ENCODE data around the gene AFTPH.
"Not testable (repeated sequence)": the region's sequence is repeated elsewhere in the genome, so short reads cannot be mapped to it uniquely, and the experiment has no call there.

Gene AFTPH

DNA sequence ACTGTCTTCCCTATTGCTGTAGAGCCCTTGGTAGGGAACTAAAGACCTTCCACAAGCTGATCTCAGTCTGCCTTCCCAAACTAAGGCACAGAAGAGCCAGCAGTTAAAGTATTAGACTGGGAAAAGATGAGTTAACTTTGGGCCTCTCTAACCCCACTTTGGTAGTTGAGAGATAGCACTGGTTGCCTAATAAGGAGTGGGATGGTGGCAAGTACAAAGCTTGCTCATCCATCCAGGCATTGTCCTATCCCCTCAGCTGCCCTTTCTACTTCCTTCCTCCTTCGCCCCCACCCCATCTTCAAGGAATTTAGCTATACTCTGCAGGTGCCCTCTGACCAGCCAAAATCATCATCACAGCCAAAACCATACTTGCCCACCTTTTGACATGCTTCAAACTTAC lies 22.2 kb upstream of the AFTPH start:
- DNase-seq = no peak

DNA sequence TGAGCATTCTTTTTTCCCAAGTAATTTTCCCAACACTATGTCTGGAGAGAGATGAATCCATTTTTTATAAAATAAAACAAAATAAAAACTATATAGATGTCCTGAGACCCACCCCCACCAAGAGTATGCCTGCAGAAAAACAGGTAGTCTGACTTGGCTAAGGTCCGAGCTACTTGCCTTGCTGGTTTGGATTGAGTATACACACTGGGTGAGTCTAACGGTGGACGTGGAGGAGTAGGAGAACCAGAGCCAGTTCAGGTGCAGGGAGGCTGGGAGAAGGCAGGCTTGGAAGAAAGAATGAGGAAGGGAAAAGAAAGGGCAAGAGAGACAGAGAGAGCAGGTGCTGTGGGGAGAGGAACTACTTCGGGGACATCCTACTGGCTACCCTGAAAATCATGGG lies 21.3 kb upstream of the AFTPH start:
- no peak for DNase-seq

DNA sequence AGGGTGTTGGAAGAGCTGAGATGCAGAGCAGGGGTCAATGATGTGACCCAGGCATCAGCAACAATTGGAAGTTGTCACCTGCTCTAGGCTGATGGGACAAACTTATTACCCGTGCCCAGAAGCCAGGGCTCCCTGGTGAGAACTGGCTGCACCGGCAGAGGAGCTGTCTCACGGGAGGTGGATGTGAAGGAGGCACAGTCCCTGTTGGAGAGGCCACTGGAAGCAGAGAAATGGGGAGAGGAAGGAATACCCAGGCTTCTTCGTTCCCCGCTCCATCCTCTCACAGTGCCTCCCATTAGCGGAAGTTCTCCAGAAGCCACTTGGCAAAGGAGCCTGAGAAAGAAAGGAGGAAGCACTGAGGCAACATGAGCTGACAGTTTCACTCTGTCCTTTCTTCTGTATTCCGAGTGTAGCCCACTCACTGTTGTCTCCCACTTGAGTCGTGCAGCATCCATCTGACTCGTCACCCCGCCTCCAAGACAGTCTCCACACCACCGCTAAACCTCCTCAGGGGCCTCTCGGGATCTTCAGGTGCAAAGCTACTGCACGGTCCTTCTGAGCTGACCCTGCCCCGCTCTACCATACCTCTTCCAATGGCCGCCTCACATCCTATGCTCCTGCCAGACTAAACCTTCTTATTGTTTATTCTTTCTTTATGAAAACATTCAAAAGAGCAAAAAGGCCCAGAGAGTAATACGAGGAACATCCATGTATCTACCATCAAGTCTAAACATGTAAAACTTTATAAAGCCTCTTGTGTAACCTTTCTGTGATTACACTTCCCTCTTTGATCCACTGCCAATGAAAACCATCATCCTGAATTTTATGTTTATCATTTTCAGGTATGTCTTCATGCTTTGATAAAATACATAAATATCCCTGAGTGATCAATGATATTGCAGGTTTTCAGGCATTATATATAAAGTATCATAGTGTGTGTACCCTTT lies 19.1 kb upstream of the AFTPH start:
- no peak for DNase-seq

DNA sequence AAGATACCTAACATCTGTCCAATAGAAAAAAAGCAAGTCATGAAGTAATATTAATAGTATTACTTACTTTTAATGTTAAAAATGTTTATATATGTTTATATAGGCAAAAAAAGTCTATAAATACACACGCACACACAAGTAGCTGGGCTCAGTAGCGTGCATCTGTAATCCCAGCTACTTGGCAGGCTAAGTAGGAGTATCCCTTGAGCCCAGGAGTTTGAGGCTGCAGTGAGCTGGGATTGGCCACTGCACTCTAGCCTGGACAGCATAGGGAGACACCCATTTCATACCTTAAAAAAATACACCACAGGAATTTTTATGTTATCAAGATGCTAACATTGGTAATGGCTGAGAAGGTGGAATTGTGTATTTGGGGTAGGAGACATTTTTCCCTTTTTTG lies 17.4 kb upstream of the AFTPH start:
- DNase-seq = no peak

DNA sequence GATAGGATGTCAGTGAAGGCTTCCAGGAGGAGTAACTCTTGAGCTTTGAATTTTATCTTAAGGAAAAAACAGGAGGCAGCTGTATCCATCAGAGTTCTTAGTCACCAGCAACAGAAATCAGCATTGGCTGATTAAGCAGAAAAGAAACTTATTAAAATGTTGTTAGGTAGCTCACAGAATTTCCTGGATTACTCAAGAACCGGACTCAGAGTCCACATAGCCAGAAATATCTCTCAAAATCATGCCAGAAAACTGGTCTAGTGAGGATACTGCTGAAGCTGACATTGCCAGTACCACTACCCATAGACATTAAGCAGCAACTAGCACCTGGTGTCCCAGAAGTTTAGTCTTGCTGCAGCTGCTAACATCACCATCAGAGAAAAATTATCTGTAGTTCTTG lies 10.1 kb upstream of the AFTPH start:
- no peak for DNase-seq

DNA sequence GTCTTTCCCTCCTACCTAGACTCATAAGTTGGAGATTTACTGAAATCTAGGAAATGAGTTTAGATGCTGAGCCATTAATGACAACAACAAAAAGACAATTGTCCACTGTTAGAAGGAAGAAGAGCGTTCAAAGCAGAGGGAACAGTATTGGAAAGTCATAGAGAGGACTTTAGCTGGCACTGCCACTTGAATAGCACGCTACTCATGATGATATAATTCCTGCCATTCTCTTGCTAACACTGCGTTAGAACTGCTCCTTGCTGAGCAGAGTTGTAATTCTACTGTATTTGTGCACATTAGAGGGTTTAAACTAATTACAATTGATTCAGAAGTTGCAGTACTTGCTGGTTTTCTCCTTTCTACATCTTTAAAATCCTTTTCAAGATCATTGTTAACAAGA lies 9.0 kb upstream of the AFTPH start:
- DNase-seq = no peak

DNA sequence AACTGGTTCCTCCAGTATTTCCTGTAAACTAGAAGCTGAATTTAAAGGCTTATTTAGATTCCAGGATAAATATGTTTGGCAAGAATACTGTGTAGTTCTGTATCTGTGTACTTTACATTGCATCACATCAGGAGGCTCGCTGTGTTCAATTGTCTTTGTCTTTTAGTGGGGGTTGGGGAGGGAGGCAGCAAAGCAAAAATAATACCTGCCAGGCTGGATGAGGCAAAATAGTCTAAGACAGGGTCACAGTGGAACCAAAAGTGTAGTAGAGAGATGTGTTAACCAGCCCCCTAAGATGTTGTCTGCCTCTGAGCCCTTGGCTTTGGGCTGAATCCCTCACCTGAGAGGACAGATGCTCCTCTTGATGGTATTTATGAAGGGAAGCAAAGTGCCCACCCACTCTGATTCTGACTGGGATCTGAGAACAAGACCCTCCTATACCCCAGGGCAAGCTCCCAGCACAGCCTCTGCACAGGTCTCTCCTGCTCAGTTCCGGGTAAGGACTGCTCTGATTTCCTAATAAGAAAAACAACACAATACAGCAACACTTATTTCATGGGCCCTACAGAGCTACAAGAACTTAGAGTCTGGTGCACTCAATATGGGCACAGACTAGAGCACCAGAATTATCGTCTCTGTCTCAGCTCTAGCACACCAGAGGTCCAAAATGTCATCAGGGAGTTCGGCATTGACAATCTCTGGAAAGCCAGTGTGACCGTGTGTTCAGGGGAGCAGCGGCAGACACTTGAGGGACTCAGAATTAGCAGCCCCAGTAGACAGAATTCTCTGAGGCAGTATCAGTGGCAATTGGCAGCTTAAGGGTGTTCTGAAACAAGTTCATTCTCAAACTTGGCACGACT lies 7.2 kb upstream of the AFTPH start:
- no peak for DNase-seq

DNA sequence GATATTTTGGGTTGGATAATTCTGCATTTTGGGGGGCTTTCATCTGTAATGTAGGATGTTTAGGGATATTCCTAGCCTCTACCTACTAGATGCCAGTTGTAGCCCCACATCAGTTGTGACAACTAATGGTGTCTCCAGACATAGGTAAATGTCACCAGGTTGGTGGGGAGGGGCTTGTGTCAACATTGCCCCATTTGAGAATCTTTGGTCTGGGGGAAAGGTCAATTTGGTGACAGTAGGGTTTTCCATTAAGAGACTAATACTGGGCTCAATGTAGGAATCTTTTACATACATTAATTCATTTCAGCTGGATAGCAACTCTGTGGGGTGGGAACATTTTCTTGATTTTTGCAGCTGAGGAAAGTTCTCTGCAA lies 6.6 kb upstream of the AFTPH start:
- no peak for DNase-seq

DNA sequence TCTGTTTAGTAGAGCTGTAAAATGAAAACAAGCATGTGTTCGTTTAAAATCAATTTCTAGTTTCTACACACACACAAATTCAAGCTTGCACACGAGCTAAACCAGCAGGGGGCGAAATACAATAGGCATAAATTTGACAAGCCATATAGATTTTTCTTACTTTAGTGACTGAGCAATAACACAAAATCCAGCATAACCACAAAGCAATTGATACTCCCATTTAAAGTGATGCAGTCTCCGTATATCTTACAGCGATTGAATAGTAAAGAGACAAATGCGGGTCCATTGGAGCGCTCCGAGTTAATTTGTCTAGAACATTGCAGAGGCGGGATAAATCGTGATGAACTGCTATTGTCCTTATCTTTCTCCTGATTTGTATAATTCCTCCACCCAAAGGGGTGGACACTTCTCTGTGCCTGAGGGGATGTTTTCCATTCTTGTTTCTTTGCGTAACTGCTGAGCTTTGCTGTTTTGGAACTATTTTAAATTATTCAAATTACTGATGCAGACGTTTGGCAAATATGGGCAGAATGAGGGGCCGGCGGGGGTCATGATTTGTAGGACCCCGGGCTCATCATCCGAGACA lies 1.2 kb upstream of the AFTPH start:
- DNase-seq = peak; percentile 69

DNA sequence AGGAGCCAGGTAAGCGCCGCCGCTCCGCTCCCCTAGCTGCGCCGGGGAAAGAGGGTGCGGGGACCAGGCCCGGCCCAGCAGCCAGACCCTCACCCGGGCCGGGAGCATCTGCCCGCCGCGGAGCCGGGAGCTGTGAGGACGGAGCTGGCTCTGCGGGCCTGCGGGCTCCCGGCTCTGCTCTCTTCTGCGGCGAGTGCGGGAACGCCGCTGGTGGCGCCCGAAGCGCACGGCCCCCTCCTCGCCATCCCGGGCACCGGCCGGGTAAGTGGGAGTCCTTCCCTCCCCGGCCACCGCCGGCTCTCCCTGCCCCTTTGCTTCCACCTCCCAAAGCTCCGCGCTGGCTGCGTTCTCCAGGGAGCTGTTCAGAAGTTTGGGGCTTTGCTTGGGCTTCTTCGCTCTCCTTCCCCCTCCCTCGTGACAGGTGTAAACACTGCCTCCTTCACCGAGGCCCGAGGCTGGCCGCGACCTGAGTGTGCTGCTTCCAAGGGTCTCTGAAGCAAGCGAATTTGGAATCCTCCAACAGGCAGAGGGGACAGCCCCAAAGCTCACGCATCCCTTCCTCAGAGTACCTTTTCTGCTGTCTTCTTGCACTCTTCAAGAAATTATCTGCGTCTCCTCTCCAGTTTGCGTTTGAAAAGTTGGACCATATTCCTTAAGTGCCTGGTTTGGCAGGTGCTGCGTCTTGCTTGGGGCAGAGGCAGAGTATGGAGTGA lies 632 bp downstream of the AFTPH start:
- DNase-seq = no peak

DNA sequence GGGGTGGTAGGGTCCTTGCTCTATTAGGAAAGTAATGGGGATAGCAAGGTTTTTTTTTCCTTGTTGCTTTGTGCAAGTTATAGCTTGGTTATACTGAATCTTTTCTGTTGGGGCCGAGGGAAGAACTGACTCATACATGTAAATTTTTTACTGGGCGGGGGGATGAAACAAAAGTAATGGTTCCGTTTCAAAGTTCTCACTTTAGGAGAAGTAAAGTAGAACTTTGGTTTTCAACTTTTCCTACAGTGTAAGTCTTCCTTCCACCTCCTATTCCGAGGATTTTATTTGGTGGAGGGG lies 1.1 kb downstream of the AFTPH start:
- no peak for DNase-seq

DNA sequence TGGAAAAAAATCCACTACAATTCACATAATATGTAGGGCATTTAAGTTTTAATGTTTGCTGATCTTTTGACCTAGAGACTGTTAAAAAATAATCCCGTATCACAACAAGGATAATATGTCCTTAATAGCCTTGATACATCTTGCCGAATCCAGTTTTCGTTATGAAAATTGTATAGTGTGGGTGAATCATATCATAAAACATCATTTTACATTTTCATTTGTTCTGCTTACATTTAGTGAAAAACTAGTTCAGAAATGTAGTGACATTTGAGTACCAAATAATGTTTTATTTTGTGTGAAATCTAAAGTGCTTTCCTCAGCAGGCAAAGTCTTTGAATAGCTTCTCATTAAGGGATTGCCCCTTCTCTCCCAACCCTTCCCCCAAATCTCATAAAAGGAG lies 1.9 kb downstream of the AFTPH start:
- DNase-seq = no peak

DNA sequence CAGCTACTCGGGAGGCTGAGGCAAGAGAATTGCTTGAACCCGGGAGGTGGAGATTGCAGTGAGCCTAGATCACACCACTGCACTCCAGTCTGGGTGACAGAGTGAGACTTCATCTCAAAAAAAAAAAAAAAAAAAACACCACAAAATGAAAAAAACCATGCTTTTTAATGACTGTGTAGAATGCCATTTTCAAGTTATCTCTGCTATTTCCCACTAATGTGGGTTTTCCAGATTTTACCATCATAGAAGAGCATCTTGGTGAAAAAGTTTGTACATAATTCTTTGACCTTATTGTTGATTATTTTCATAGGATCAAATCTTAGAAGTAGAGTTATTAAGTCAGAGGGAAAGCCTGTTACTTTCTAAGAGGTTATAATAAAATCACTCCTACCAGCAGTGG lies 6.8 kb downstream of the AFTPH start:
- not testable (repeated sequence) for DNase-seq

DNA sequence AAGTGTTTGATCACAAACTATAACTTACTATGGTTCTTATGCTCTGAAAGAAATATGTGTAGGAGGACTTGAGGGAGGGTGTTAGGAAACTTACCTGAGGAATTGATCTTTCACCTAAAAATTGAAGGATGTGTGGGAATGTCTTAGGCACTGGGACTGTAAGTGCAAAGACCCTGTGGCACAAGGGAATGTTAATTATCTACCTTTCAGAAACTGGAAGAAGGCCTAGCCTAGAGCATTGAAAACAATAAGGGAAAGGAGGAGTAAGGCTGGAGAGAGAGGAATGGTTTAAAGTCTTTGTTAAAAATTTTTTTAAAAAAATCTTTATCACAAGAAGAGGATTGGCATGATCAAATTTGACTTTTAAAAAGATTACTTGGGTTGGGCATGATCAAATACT lies 7.9 kb downstream of the AFTPH start:
- no peak for DNase-seq

DNA sequence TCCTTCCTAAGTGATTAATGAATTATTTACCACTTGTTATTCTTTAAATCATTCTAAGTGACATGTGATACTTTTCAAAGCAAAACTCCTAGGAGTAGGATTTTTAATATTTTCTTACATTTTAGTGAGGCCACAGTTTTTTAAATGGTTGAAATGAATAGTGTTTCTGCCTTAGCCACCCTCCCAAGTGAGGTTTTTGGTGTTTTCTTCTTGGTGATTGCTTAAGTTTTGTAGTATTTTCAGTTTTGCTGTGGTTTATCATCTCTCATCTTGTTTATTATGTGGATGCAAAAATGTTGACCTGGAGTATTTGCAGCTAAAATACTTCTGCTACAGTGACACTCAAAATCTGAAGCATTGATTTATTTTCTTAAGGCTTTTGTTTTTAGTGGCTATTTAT lies 9.8 kb downstream of the AFTPH start:
- no peak for DNase-seq

DNA sequence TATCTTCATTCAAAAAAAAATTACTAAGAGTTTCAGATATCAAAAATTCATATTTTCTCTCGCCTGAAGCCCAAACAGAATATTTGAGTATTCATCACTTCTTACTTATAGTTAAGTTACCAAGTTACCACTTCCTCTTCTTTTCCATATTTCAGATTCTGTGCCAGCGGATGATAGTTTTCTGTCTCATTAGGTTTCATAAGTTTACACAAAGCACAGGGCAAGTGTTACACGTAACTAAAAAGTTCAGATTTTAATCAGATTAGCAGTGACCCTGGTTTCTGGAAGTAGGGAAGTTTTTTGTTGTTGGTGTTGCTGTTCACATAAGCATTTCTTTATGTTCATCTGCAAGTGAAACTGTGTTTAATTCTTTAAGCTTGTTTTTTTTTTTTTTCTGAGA lies 10.2 kb downstream of the AFTPH start:
- no peak for DNase-seq

DNA sequence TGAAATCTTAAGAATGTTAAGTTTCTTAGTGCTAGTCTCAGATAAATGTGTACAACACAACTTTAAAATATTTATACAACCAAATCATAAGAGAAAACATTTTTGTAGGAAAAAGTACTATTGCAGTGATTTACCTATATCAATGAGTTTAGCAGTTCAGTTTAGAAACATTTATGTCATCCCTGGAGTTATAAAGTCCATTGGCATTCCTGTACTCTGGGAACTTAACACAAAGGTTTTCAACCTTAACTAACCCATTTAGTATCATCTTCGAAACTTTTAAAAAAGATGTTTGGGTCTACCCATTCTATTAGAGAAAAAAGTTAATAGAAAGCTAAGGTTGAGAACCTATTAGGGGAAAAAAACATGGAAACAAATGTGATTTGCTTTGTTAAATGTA lies 10.9 kb downstream of the AFTPH start:
- DNase-seq = no peak

DNA sequence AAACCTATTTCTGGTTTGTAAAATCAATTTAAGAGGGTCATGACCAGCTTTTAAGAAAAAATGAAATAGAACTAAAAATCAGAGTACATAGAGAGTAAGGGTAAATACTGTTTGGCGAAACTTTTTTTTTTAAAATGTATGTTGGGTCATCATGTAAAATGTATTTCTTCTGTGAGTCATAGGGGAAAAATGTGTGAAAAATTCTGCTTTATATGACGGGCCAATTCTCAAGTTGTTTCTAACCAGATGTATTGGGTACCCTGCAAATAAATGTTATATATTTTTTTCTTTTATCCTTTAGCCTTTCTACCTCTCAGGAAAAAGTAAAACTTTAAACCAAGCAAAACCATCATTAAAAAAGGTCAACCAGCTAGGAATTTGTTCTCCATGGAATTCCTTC lies 13.9 kb downstream of the AFTPH start:
- no peak for DNase-seq

DNA sequence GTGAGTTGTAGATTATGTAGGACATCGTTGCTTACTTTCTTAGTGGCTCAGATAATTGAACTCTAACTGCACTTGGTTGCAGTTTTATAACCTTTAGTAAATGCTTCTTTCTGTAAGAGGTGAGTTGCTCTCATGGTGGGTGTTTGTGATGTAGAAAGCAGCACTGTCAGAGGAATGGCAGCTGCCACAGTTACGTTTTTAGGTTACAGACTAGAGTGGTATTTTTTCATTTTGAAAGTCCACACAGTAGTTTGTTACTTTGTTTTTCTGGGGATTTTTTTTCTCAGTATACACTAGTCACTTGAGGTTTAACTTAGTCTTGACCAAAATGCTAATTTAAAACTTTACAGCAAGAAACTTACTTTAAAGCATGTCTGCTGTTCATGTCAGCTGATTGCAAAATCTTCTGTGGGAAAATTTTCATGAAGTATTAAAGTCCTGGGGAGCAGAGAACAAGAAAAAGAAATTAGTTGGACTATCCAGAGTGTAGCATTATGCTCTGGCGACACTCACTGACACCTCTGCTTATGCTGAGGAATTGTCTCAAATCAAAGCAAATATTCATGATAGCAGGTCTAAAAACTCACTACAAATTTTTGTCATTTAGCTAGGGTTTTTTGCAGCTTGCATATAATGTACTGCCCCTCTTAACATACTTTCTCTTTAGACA lies 14.8 kb downstream of the AFTPH start:
- DNase-seq = no peak

DNA sequence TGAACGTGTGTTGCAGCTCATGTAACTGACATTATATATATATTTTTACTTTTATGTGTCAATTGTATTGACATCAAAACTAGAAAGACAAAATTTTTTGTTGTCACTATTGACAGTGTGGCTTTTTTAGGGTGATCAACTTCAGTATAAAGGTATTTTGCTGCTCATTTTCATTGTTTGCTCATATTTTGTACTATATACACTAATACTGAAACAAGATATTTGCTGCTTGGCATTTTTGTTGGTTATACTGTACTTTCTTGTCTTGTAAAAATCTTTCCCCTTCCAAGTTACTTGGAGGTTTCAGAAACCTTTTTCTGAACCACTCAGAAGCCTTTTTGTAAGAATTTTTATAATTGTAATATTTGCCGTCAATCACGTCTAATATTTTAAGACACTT lies 16.5 kb downstream of the AFTPH start:
- no peak for DNase-seq

DNA sequence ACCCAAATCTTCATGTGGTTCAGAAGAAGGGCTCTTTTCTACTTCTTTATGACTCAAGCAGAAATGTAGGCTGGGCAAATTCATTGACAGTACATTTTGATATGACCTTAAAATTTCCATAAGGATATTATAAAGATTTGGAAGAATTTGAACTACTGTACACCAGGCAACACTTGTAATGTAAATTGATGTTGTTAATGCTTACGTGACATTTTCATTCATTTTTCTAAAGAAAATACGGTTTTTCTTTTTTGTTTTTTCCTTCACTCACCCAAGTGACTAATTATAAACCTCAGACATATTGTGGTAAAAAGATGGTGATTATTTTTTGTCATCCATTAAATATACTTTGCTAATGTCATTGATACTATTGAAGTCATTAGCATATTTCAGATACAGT lies 17.4 kb downstream of the AFTPH start:
- no peak for DNase-seq

DNA sequence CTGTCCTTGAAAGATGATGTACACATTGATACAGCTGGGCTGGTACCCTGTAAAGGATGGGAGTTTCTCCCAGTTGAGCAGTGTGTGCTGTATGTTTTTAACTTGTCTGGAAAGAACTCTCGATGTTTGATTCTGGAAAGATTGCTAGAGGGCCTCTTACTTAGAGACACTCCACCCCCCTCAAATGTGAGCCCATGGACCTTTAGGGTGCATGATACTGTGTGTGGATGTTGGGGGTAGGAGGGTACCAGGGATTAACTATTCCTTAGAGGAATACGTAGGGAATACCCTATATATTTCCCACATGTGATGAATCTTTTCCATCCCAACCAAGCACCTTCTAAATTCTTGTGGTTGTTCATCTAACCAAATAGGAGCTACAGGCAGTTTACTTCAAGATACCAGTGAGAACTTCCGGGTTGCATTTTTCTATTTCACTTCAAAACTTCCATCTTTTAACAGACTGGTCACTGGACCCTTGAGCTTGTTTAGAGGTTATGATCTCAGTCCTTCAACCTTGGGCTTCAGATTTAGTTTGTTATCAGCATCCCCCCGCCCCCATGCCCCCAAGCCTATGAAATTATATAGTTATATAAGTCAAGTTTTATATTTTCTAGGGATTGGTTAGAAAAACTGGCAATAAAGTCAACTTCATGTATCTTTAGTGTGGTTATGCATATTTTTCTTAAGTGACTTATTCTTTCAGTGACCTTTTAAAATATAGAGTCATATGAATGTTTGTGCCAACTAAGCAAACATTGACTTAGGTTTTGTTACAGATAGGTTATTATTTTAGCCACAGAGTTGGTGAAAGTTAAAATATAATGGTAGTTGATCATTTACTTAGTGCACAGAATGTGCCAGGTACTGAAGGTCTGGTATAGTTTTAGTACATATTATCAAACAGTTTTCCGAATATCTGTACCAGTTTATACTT lies 18.2 kb downstream of the AFTPH start:
- no peak for DNase-seq
